ENCODE data around the gene EFHD1. TPM values are rescaled to one million over a fixed set of nuclear protein-coding genes. Genes with fewer than 3 reads are reported as not detected.

Gene EFHD1
- 1 to 10 TPM; 1.1 to 1.8 TPM for total RNA-seq
- total RNA-seq = 0.60 to 2.5 reads per million in 2 donors

DNA sequence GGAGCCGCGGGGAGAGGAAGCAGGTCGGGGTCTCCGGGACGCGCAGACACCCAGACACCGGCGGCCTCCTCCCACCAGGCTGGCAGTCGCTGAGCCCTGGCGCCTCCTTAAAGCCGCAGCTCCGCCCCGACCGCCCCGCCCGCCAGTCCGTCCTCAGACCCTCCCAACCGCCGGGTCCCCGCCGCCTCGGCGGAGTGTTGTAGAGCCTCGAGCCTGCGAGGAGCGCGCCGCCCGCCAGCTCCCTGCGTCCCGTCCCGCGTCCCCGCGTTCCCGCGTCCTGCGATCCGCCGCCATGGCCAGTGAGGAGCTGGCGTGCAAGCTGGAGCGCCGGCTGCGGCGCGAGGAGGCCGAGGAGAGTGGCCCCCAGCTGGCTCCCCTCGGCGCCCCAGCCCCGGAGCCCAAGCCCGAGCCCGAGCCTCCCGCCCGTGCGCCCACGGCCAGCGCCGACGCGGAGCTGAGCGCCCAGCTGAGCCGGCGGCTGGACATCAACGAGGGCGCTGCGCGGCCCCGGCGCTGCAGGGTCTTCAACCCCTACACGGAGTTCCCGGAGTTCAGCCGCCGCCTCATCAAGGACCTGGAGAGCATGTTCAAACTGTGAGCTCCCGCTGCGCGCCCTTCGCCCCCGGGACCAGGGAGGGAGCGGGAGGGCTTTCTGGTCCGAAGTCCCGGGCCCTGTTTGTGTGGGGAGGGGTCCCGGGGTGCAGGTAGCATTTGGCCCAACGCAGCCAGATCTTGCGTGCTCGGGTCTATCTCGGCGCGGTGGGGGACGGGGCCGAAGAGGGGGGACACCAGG, at the start of gene EFHD1:
TSS of gene EFHD1 (plus strand) at position 192 of the 793 bp plus-strand sequence. CDS start at position 293, 101 bp downstream.
- Mint-ChIP-seq H3K27ac (no peak within 1 kb of the TSS), H3K36me3 (ENCODE audit: low read depth) (peaks cover 5% of the 10 kb centered on the region), H3K4me1 (peaks cover 3% of the 10 kb centered on the region), H3K4me3 (peak within 1 kb of the TSS; percentile 59), H3K27me3 (peaks cover 45% of the 10 kb centered on the region)
- H3K9me3 ChIP-seq (ENCODE audit: control insufficient read depth, low read length, poor library complexity, severe bottlenecking) = no peaks in the 10 kb centered on the region
- ATAC-seq (peak; percentile 81), DNase-seq (peak; percentile 16 to 25 (median 19))

- no peak overlapping the region for H3K27ac Mint-ChIP-seq
- no peak for ATAC-seq
Measured at GRCh38 chr2:232584238-232584637, 49.2 kb upstream of the EFHD1 start.

GRCh38 chr2:232586943-232587505, 46.4 kb upstream of the EFHD1 start:
- Mint-ChIP-seq H3K27ac (no peak overlapping the region), H3K4me1 (no peaks in the 10 kb centered on the region), H3K36me3 (ENCODE audit: low read depth) (peaks cover 12% of the 10 kb centered on the region), H3K4me3 (no peak overlapping the region), H3K27me3 (no peaks in the 10 kb centered on the region)
- DNase-seq (no peak), ATAC-seq (no peak)
- H3K9me3 ChIP-seq (ENCODE audit: control insufficient read depth, low read length, poor library complexity, severe bottlenecking) = no peaks in the 10 kb centered on the region

More at GRCh38 chr2:232584238-232584637, 49.2 kb upstream of the EFHD1 start:
- Mint-ChIP-seq H3K27me3 (no peaks in the 10 kb centered on the region), H3K36me3 (ENCODE audit: low read depth) (peaks cover 19% of the 10 kb centered on the region), H3K4me3 (no peak overlapping the region), H3K4me1 (peaks cover 5% of the 10 kb centered on the region)
- no peak for DNase-seq
- no peaks in the 10 kb centered on the region for H3K9me3 ChIP-seq (ENCODE audit: control insufficient read depth, low read length, poor library complexity, severe bottlenecking)

GRCh38 chr2:232587512-232587911, 45.9 kb upstream of the EFHD1 start:
- ATAC-seq (no peak), DNase-seq (no peak)
- no peaks in the 10 kb centered on the region for H3K27me3 Mint-ChIP-seq
- H3K4me3 Mint-ChIP-seq = no peak overlapping the region
- H3K36me3 Mint-ChIP-seq (ENCODE audit: low read depth) = peaks cover 11% of the 10 kb centered on the region
- H3K9me3 ChIP-seq (ENCODE audit: control insufficient read depth, low read length, poor library complexity, severe bottlenecking) = no peaks in the 10 kb centered on the region
- H3K27ac Mint-ChIP-seq = no peak overlapping the region
- no peaks in the 10 kb centered on the region for H3K4me1 Mint-ChIP-seq

- no peak overlapping the region for H3K4me3 Mint-ChIP-seq
- H3K4me1 Mint-ChIP-seq = no peaks in the 10 kb centered on the region
- H3K36me3 Mint-ChIP-seq (ENCODE audit: low read depth) = peaks cover 6% of the 10 kb centered on the region
- DNase-seq (no peak), ATAC-seq (no peak)
- no peaks in the 10 kb centered on the region for H3K27me3 Mint-ChIP-seq
- no peaks in the 10 kb centered on the region for H3K9me3 ChIP-seq (ENCODE audit: control insufficient read depth, low read length, poor library complexity, severe bottlenecking)
- H3K27ac Mint-ChIP-seq = no peak overlapping the region
Measured at GRCh38 chr2:232588031-232588430, 45.4 kb upstream of the EFHD1 start.

DNA sequence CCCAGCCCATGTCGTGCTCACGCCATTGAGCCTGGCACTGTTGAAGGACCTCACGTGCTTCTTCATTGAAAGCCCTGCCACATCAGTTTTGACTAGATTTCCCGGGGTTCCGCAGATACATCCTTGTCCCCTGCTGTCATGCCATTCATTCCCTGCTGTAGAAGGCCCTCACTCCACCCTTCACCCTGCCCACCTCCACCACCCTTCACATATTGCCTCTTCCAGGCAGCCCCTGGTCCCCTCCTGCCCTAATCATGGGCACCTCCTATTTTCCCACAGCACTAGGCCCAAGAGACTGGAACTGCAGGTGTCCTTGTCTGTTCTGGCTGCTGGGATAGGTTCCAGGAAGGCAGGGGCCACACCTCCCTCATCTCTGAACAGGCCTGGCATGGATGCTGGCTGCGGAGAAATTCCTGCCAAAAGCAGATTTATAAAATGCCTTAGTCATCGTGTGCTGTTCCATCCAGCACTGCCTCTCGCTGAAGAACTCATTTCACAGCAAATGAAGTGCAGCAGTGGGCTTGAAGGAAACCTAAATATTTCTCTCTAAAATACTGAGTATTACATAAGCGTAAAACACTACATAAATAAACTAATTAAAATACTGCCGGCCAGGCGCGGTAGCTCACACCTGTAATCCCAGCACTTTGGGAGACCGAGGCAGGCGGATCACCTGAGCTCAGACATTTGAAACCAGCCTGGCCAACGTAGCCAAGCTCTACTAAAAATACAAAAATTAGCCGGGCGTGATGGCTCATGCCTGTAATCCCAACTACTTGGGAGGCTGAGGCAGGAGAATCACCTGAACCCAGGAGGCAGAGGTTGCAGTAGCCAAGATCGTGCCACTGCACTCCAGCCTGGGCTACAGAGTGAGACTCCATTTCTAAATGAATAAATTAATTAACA, 44.5 kb upstream of the EFHD1 start:
- Mint-ChIP-seq H3K36me3 (ENCODE audit: low read depth) (peaks cover 3% of the 10 kb centered on the region), H3K4me3 (no peak overlapping the region), H3K27me3 (no peaks in the 10 kb centered on the region), H3K27ac (no peak overlapping the region), H3K4me1 (no peaks in the 10 kb centered on the region)
- H3K9me3 ChIP-seq (ENCODE audit: control insufficient read depth, low read length, poor library complexity, severe bottlenecking) = no peaks in the 10 kb centered on the region
- DNase-seq = no peak
- no peak for ATAC-seq

GRCh38 chr2:232592772-232593395, 40.5 kb upstream of the EFHD1 start:
- peaks cover 3% of the 10 kb centered on the region for H3K36me3 Mint-ChIP-seq (ENCODE audit: low read depth)
- H3K27ac Mint-ChIP-seq = peak overlapping the region; percentile 22
- no peaks in the 10 kb centered on the region for H3K9me3 ChIP-seq (ENCODE audit: control insufficient read depth, low read length, poor library complexity, severe bottlenecking)
- no peak for DNase-seq
- no peak for ATAC-seq
- H3K27me3 Mint-ChIP-seq = no peaks in the 10 kb centered on the region
- H3K4me1 Mint-ChIP-seq = no peaks in the 10 kb centered on the region
- H3K4me3 Mint-ChIP-seq = no peak overlapping the region

DNA sequence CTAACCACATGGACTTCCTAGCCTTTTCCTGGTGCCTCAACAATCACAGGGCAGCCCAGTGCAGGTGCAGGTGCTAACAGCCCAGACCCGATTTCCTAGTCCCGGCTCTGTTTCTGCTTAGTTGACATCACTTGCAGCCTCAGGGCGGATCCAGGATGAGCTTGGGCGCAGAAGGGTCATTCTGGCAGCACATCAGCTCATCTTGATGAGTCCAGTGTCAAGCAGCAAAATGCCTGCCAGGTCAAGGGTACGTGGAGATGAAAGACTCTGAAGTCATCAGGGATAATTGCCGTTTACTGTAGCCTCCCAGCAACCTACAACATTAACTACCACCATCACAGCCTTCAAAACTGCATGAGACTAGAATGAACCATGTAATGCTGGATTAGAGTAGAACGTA, 39.4 kb upstream of the EFHD1 start:
- H3K9me3 ChIP-seq (ENCODE audit: control insufficient read depth, low read length, poor library complexity, severe bottlenecking) = no peaks in the 10 kb centered on the region
- Mint-ChIP-seq H3K4me1 (no peaks in the 10 kb centered on the region), H3K4me3 (no peak overlapping the region), H3K27ac (no peak overlapping the region), H3K36me3 (ENCODE audit: low read depth) (no peaks in the 10 kb centered on the region), H3K27me3 (no peaks in the 10 kb centered on the region)
- DNase-seq = no peak
- no peak for ATAC-seq

GRCh38 chr2:232597362-232598079, 35.9 kb upstream of the EFHD1 start:
- Mint-ChIP-seq H3K27me3 (no peaks in the 10 kb centered on the region), H3K36me3 (ENCODE audit: low read depth) (no peaks in the 10 kb centered on the region), H3K27ac (no peak overlapping the region), H3K4me3 (no peak overlapping the region), H3K4me1 (no peaks in the 10 kb centered on the region)
- ATAC-seq (no peak), DNase-seq (no peak)
- H3K9me3 ChIP-seq (ENCODE audit: control insufficient read depth, low read length, poor library complexity, severe bottlenecking) = no peaks in the 10 kb centered on the region

- Mint-ChIP-seq H3K4me3 (no peak overlapping the region), H3K36me3 (ENCODE audit: low read depth) (no peaks in the 10 kb centered on the region), H3K27me3 (no peaks in the 10 kb centered on the region), H3K27ac (no peak overlapping the region), H3K4me1 (no peaks in the 10 kb centered on the region)
- ATAC-seq (no peak), DNase-seq (no peak)
- H3K9me3 ChIP-seq (ENCODE audit: control insufficient read depth, low read length, poor library complexity, severe bottlenecking) = no peaks in the 10 kb centered on the region
Measured at GRCh38 chr2:232598293-232598692, 35.1 kb upstream of the EFHD1 start.

- Mint-ChIP-seq H3K4me1 (peaks cover 7% of the 10 kb centered on the region), H3K27ac (no peak overlapping the region), H3K4me3 (no peak overlapping the region), H3K27me3 (peaks cover 6% of the 10 kb centered on the region), H3K36me3 (ENCODE audit: low read depth) (no peaks in the 10 kb centered on the region)
- no peaks in the 10 kb centered on the region for H3K9me3 ChIP-seq (ENCODE audit: control insufficient read depth, low read length, poor library complexity, severe bottlenecking)
- DNase-seq = no peak
- no peak for ATAC-seq
Measured at GRCh38 chr2:232600053-232600773, 33.2 kb upstream of the EFHD1 start.

GRCh38 chr2:232603283-232603682, 30.1 kb upstream of the EFHD1 start:
- Mint-ChIP-seq H3K4me1 (peaks cover 11% of the 10 kb centered on the region), H3K27me3 (peaks cover 6% of the 10 kb centered on the region), H3K27ac (no peak overlapping the region), H3K36me3 (ENCODE audit: low read depth) (no peaks in the 10 kb centered on the region), H3K4me3 (no peak overlapping the region)
- H3K9me3 ChIP-seq (ENCODE audit: control insufficient read depth, low read length, poor library complexity, severe bottlenecking) = no peaks in the 10 kb centered on the region
- DNase-seq = no peak
- no peak for ATAC-seq

All from T-helper 17 cell (primary cell).